K562 (cell line): ENCODE data around the gene HEPHL1. TPM values are rescaled to one million over a fixed set of nuclear protein-coding genes. Genes with fewer than 3 reads are reported as not detected.
A peak's percentile ranks its signal among the peaks of the same experiment; 100 is the strongest.

ENCODE experiments used
- BRF1 ChIP-seq: IDR thresholded peaks from 3 replicates; pipeline ENCODE4 v1.6.1; 2011; ENCODE audit warnings: borderline replicate concordance, mild to moderate bottlenecking; ENCODE audit not compliant: insufficient read length; ENCODE audit errors: extremely low read depth
- BRF2 ChIP-seq: IDR thresholded peaks from 3 replicates; pipeline ENCODE4 v1.6.1; 2011; ENCODE audit warnings: borderline replicate concordance, mild to moderate bottlenecking; ENCODE audit not compliant: insufficient read length, insufficient read depth
- C11orf30 ChIP-seq: fragments of 450-650 bp; IDR thresholded peaks from 2 replicates; pipeline ENCODE4 v1.6.1; 2016; ENCODE audit warnings: low read depth, mild to moderate bottlenecking
- EHMT2 ChIP-seq: fragments of 450-650 bp; IDR thresholded peaks from 2 replicates; pipeline ENCODE4 v1.6.1; 2018; ENCODE audit warnings: antibody characterized with exemption
- KAT2B ChIP-seq: IDR thresholded peaks from one replicate; pipeline ENCODE4 v1.6.1; 2012; ENCODE audit warnings: low read depth, mild to moderate bottlenecking, control low read depth, inconsistent platforms, low read length, moderate library complexity
- KLF6 ChIP-seq: fragments of 250-450 bp; sonication (Bioruptor Pico); IDR thresholded peaks from 2 replicates; pipeline ENCODE4 v1.4.0; 2020; ENCODE audit warnings: mild to moderate bottlenecking, moderate library complexity, borderline replicate concordance
- NCOA1 ChIP-seq: fragments of 450-650 bp; IDR thresholded peaks from 2 replicates; pipeline ENCODE4 v1.6.1; 2016; ENCODE audit warnings: low read depth
- NR3C1 ChIP-seq: sonication (generic); formaldehyde crosslinking; IDR thresholded peaks from 2 replicates; pipeline ENCODE4 v1.8.1; 2022; ENCODE audit warnings: missing genetic modification reagents
- SFPQ ChIP-seq: fragments of 200-400 bp; formaldehyde crosslinking; IDR thresholded peaks from 2 replicates; pipeline ENCODE4 v1.6.1; 2017; ENCODE audit warnings: mild to moderate bottlenecking, low read depth, low read length, moderate library complexity
- SMARCA4 ChIP-seq: fragments of 450-650 bp; IDR thresholded peaks from 2 replicates; pipeline ENCODE4 v1.6.1; 2016
- TRIM28 ChIP-seq: fragments of 450-650 bp; IDR thresholded peaks from 2 replicates; pipeline ENCODE4 v1.6.1; 2017
- ZNF143 ChIP-seq: sonication (generic); formaldehyde crosslinking; IDR thresholded peaks from 2 replicates; pipeline ENCODE4 v1.9.0; 2022; ENCODE audit warnings: mild to moderate bottlenecking, missing genetic modification reagents
- ZNF318 ChIP-seq, 2 experiments: fragments of 450-650 bp; IDR thresholded peaks; 2 replicates each; pipeline ENCODE4 v1.6.1; 2016; ENCODE audit warnings: mild to moderate bottlenecking in 2 of 2, borderline replicate concordance in 1 of 2, low read depth in 1 of 2, moderate library complexity in 1 of 2
- ZNF511 ChIP-seq: sonication (generic); formaldehyde crosslinking; IDR thresholded peaks from 2 replicates; pipeline ENCODE4 v1.8.0; 2022; ENCODE audit warnings: mild to moderate bottlenecking, missing genetic modification reagents
- polyA plus RNA-seq, 8 experiments: library from polyadenylated mRNA; depleted of rRNA in 4 of 8; stranded (reverse) in 5 of 8; unstranded in 3 of 8; fragments of >200 nt; fragmentation: Nextera tagmentation in 2 of 8; fragmentation: Illumina TruSeq in 1 of 8; extraction: Ambion mirVana in 2 of 8; extraction: Trizol in 1 of 8; gene quantifications; 2 replicates each; pipeline versions ENCODE4 v1.2.1 to v1.2.3, GENCODE V29; 2011 to 2014; ENCODE audit warnings: inconsistent platforms in 1 of 8, missing spikeins in 1 of 8
- total RNA-seq, 7 experiments: library from RNA; depleted of rRNA in 6 of 7; stranded (reverse); fragments of >200 nt in 6 of 7; fragmentation: Illumina TruSeq in 2 of 7; extraction: Trizol in 2 of 7; gene quantifications; 2 replicates each; pipeline versions ENCODE4 v1.2.1 to v1.2.3, GENCODE V29; 2011 to 2021; ENCODE audit warnings: low replicate concordance in 1 of 7

The HEPHL1 gene
- total and polyA plus RNA-seq, 9 of the 15 experiments (the other 6 are each of a cell fraction or from before 2014, with no cell fraction given): 0.01 TPM; not detected in 8

GRCh38 chr11:94142308-94143281, 121.4 kb downstream of the HEPHL1 start (continued):
- no peak for TF ChIP-seq SFPQ
- no peak for TF ChIP-seq ZNF143 (CRISPR knock-in tag)
- peak; percentile 89 for TF ChIP-seq EHMT2
- TF ChIP-seq NCOA1: peak; percentile 17; the same call in 1 of the 2 replicates
- no peak for TF ChIP-seq KAT2B
- TF ChIP-seq BRF1: no peak
- TF ChIP-seq BRF2: no peak
- no peak for TF ChIP-seq NR3C1 (CRISPR knock-in tag)
- TF ChIP-seq ZNF318 (IDR thresholded peaks at IDR 0.05; ENCODE audit: borderline replicate concordance in 1 of 2, low read depth in 1 of 2): no peak
- peak; percentile 31; the same call in 1 of the 2 replicates for TF ChIP-seq SMARCA4
- TF ChIP-seq TRIM28: no peak
- TF ChIP-seq C11orf30: no peak
- TF ChIP-seq ZNF511 (CRISPR knock-in tag): no peak
- TF ChIP-seq KLF6 (CRISPR knock-in tag): no peak
